Peyer's patch (tissue), 4 donors: ENCODE results near the gene JADE2.

Experiments
- POLR2A ChIP-seq, 2 donors: fragments of 450-650 bp; IDR thresholded peaks; one replicate each; pipeline ENCODE4 v1.5.1; 2017; ENCODE audit warnings: antibody characterized with exemption in 2 of 2, mild to moderate bottlenecking in 2 of 2, moderate library complexity in 2 of 2
- TF ChIP-seq, protein P1 (sequence below), 6 experiments: fragments of 450-650 bp in 4 of 6; fragments of 200-600 bp in 2 of 6; sonication (generic) in 1 of 6; IDR thresholded peaks; one replicate each; pipeline ENCODE4 v1.5.1; 2017 to 2019; ENCODE audit warnings: antibody characterized with exemption in 6 of 6, mild to moderate bottlenecking in 3 of 6, moderate library complexity in 1 of 6

DNA sequence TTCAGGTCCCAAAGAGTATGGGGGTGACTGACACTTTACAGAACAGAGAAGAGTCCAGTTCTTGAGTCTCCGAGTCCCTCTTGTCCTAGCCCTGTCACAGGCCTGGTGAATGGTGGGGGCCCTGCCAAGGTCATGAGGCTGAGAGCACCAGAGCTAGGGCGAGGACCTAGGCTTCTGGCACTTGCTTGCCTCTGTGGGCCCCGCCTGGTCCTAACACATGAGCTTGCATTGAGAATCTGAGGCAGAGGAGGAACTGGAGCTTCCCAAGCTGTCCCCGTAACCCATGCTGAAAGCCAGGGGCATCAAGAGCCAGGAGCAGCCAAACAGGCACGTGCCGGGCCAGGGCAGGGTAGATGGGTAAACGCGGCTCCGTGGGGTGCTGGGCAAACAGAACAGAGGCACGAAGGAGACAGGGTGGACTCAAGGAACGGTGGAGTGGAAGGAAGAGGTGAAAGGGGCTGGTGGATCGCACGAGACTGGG lies 41.3 kb downstream of the JADE2 start:
- TF ChIP-seq POLR2A (IDR thresholded peaks at IDR 0.05) = no peak
- TF ChIP-seq, protein P1, sequence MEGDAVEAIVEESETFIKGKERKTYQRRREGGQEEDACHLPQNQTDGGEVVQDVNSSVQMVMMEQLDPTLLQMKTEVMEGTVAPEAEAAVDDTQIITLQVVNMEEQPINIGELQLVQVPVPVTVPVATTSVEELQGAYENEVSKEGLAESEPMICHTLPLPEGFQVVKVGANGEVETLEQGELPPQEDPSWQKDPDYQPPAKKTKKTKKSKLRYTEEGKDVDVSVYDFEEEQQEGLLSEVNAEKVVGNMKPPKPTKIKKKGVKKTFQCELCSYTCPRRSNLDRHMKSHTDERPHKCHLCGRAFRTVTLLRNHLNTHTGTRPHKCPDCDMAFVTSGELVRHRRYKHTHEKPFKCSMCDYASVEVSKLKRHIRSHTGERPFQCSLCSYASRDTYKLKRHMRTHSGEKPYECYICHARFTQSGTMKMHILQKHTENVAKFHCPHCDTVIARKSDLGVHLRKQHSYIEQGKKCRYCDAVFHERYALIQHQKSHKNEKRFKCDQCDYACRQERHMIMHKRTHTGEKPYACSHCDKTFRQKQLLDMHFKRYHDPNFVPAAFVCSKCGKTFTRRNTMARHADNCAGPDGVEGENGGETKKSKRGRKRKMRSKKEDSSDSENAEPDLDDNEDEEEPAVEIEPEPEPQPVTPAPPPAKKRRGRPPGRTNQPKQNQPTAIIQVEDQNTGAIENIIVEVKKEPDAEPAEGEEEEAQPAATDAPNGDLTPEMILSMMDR (IDR thresholded peaks at IDR 0.05) = no peak
